Endothelial cell of umbilical vein (primary cell): Measurements from ENCODE around the gene COL1A2. TPM values are rescaled to one million over a fixed set of nuclear protein-coding genes. Genes with fewer than 3 reads are reported as not detected.

Experiments
- BruUV-seq: library from RNA; stranded (reverse); fragments of 400-500 nt; replicated peaks from 2 replicates; lab custom pipeline; 2021; lab: Mats Ljungman, UMichigan
- CTCF ChIA-PET: fragments of 300-600, 350-600 bp; sonication (Branson Sonifier 250); formaldehyde crosslinking; loops from one replicate; lab custom pipeline; 2021; ENCODE audit warnings: antibody characterized with exemption, inconsistent platforms; lab: Charles Lee
- POLR2A ChIA-PET: fragments of 300-600, 350-600 bp; sonication (Branson Sonifier 250); formaldehyde crosslinking; loops from one replicate; lab custom pipeline; 2021; ENCODE audit warnings: antibody characterized with exemption, inconsistent platforms; lab: Charles Lee
- DNase-seq: peaks from one replicate; pipeline ENCODE4 v3.0.0-alpha.2; 2011; ENCODE audit warnings: low read depth, low spot score
- FAIRE-seq: peaks from 2 replicates; lab custom pipeline; 2011; peaks lifted over from hg19 to GRCh38; lab: Jason Lieb, UNC
- H2AFZ ChIP-seq: 2 replicates; pipeline ENCODE4 v1.6.0; 2012; ENCODE audit warnings: low read depth, low read length, control low read depth, inconsistent platforms
- H3K27ac ChIP-seq: 2 replicates; pipeline ENCODE4 v1.5.1; 2011; ENCODE audit warnings: low read depth, mild to moderate bottlenecking, control low read depth, low read length, moderate library complexity; ENCODE audit not compliant: insufficient read depth
- H3K27me3 ChIP-seq, 2 experiments: 2 replicates each; pipeline versions ENCODE4 v1.6.0 to v1.6.1; 2011; ENCODE audit warnings: low read length in 2 of 2, mixed read lengths in 1 of 2; ENCODE audit not compliant: control insufficient read depth in 2 of 2, insufficient read depth in 2 of 2
- H3K36me3 ChIP-seq, 2 experiments: 2 replicates in 1 of 2; 3 replicates in 1 of 2; pipeline ENCODE4 v1.5.1; 2011; ENCODE audit warnings: low read length in 2 of 2, mild to moderate bottlenecking in 1 of 2, moderate library complexity in 1 of 2; ENCODE audit not compliant: control insufficient read depth in 2 of 2, insufficient read depth in 2 of 2; ENCODE audit errors: extremely low read depth in 1 of 2
- H3K4me1 ChIP-seq: 3 replicates; pipeline ENCODE4 v1.5.1; 2011; ENCODE audit warnings: mild to moderate bottlenecking, low read length; ENCODE audit not compliant: control insufficient read depth, insufficient read depth; ENCODE audit errors: extremely low read depth
- H3K4me2 ChIP-seq: 2 replicates; pipeline ENCODE4 v1.6.1; 2011; ENCODE audit warnings: low read length, control low read depth, mixed read lengths; ENCODE audit not compliant: insufficient read depth
- H3K4me3 ChIP-seq, 3 experiments: fragments of 200-600 bp in 1 of 3; sonication (generic), shearing (Covaris generic) in 1 of 3; replicated peaks in 1 of 3; 2 replicates each; pipeline ENCODE4 v1.5.1; 2011 to 2016; ENCODE audit warnings: control low read depth in 3 of 3, low read length in 3 of 3, mild to moderate bottlenecking in 2 of 3, inconsistent platforms in 1 of 3, low read depth in 1 of 3, moderate library complexity in 1 of 3; ENCODE audit not compliant: insufficient read depth in 1 of 3
- H3K79me2 ChIP-seq: 2 replicates; pipeline ENCODE4 v1.6.0; 2012; ENCODE audit warnings: low read length, inconsistent platforms; ENCODE audit not compliant: control insufficient read depth, insufficient read depth
- H3K9ac ChIP-seq: replicated peaks from 2 replicates; pipeline ENCODE3; 2011; ENCODE audit warnings: low read length, control low read depth; ENCODE audit not compliant: insufficient read depth; ENCODE audit errors: extremely low read depth
- H3K9me1 ChIP-seq: replicated peaks from 3 replicates; pipeline ENCODE4 v1.6.0; 2011; ENCODE audit warnings: mild to moderate bottlenecking, low read length; ENCODE audit not compliant: control insufficient read depth, insufficient read depth; ENCODE audit errors: extremely low read depth
- H3K9me3 ChIP-seq: replicated peaks from 2 replicates; pipeline ENCODE4 v1.5.1; 2012; ENCODE audit warnings: low read length, inconsistent platforms; ENCODE audit not compliant: control insufficient read depth, insufficient read depth
- H4K20me1 ChIP-seq: replicated peaks from 2 replicates; pipeline ENCODE3; 2011; ENCODE audit warnings: mild to moderate bottlenecking, low read length; ENCODE audit not compliant: control insufficient read depth, insufficient read depth; ENCODE audit errors: extremely low read depth
- CTCF ChIP-seq, 2 donors: IDR thresholded peaks; 1 replicate in 1 of 2; 2 replicates in 1 of 2; pipeline ENCODE4 v1.5.1; 2011; ENCODE audit warnings: low read length in 2 of 2, mild to moderate bottlenecking in 2 of 2, moderate library complexity in 2 of 2, control low read depth in 1 of 2, inconsistent platforms in 1 of 2, low read depth in 1 of 2; ENCODE audit not compliant: insufficient read depth in 1 of 2; ENCODE audit errors: extremely low read depth in 1 of 2
- EZH2 ChIP-seq: IDR thresholded peaks from 2 replicates; pipeline ENCODE4 v1.6.1; 2012; ENCODE audit warnings: borderline replicate concordance, low read depth, mild to moderate bottlenecking, moderate library complexity, low read length, inconsistent platforms; ENCODE audit not compliant: severe bottlenecking
- FOS ChIP-seq: IDR thresholded peaks from 2 replicates; pipeline ENCODE4 v1.6.1; 2011; ENCODE audit warnings: mild to moderate bottlenecking, low read length, moderate library complexity, borderline replicate concordance; ENCODE audit not compliant: insufficient read depth
- GATA2 ChIP-seq: IDR thresholded peaks from 2 replicates; pipeline ENCODE4 v1.7.0; 2011; ENCODE audit warnings: low read depth, mild to moderate bottlenecking, moderate library complexity, mixed read lengths, low read length; ENCODE audit not compliant: insufficient read length, insufficient read depth
- JUN ChIP-seq: IDR thresholded peaks from 2 replicates; pipeline ENCODE4 v1.6.1; 2011; ENCODE audit warnings: borderline replicate concordance, low read depth; ENCODE audit not compliant: insufficient read length, insufficient read depth
- MAX ChIP-seq: IDR thresholded peaks from 2 replicates; pipeline ENCODE4 v1.6.1; 2011; ENCODE audit not compliant: insufficient read depth, insufficient read length
- MYC ChIP-seq: IDR thresholded peaks from one replicate; pipeline ENCODE4 v1.6.1; 2011; ENCODE audit warnings: mild to moderate bottlenecking, low read depth, low read length
- POLR2A ChIP-seq: IDR thresholded peaks from 2 replicates; pipeline ENCODE4 v1.6.1; 2012; ENCODE audit warnings: low read depth, mild to moderate bottlenecking, control low read depth, low read length
- POLR2AphosphoS5 ChIP-seq: IDR thresholded peaks from 2 replicates; pipeline ENCODE4 v1.6.1; 2012; ENCODE audit warnings: low read depth, mild to moderate bottlenecking, control low read depth, low read length, moderate library complexity; ENCODE audit not compliant: insufficient read depth
- dilution Hi-C: fragments of 300-500 bp; cut with MboI; formaldehyde crosslinking; loops from one replicate; pipeline ENCODE4 v1.15.0; 2019; ENCODE audit warnings: low sequenced_read_pairs; ENCODE audit not compliant: extremely low pct_ligation_motif_present
- intact Hi-C: fragments of 100-400 bp; cut with micrococcal nuclease; formaldehyde crosslinking; loops from one replicate; pipeline ENCODE4 v1.10.0; 2022
- polyA plus RNA-seq, 4 experiments: library from polyadenylated mRNA; depleted of rRNA in 3 of 4; stranded (reverse) in 3 of 4; unstranded in 1 of 4; fragments of >200 nt; gene quantifications; 2 replicates each; pipeline versions ENCODE4 v1.2.1 to v1.2.3, GENCODE V29; 2011 to 2012; ENCODE audit warnings: missing spikeins in 1 of 4
- total RNA-seq: library from RNA; stranded (reverse); gene quantifications from 2 replicates; pipeline ENCODE4 v1.2.3, GENCODE V29; 2021

Gene COL1A2
- total and polyA plus RNA-seq, 2 donors (not counting 3 experiments of a cell fraction or from before 2014, with no cell fraction given): 28.9 to 40.8 TPM

- dilution Hi-C loops (no loop called here), intact Hi-C loops (no loop called here)
- TF ChIP-seq POLR2A: no peak
- no peak for TF ChIP-seq FOS
- TF ChIP-seq GATA2: no peak
- no peak for TF ChIP-seq EZH2
- TF ChIP-seq CTCF (IDR thresholded peaks at IDR 0.05; ENCODE audit: extremely low read depth in 1 of 2, insufficient read depth in 1 of 2, low read depth in 1 of 2, low read length in 2 of 2): no peak
- no peak for TF ChIP-seq POLR2AphosphoS5
- no peak for TF ChIP-seq MYC
- no peak for TF ChIP-seq JUN
- no peak for TF ChIP-seq MAX
- H3K9me1 ChIP-seq: no peaks in the 10 kb centered on the region
- H3K9ac ChIP-seq: no peak overlapping the region
- H3K4me3 ChIP-seq: no peak overlapping the region
- CTCF ChIA-PET: interaction anchor here (0.8 to 2.5 kb wide), 2 partner anchors 8 to 28 kb away, joined by 3 to 7 read pairs; partner anchors contain the start of gene COL1A2
- no peaks in the 10 kb centered on the region for H3K79me2 ChIP-seq
- no TSS peak for BruUV-seq
- FAIRE-seq (no peak), DNase-seq (no peak)
- H3K27me3 ChIP-seq: no peaks in the 10 kb centered on the region
- H3K9me3 ChIP-seq: no peaks in the 10 kb centered on the region
- no peaks in the 10 kb centered on the region for H3K36me3 ChIP-seq
- no peak overlapping the region for H3K27ac ChIP-seq
- POLR2A ChIA-PET: no interaction called here
- no peaks in the 10 kb centered on the region for H4K20me1 ChIP-seq
- no peak overlapping the region for H2AFZ ChIP-seq
- no peak overlapping the region for H3K4me2 ChIP-seq
- H3K4me1 ChIP-seq: peaks cover 15% of the 10 kb centered on the region
These were observed 27.9 kb upstream of the COL1A2 start for GRCh38 chr7:94366832-94367231.
